HepG2 (cell line): ENCODE results near the gene CAB39. TPM values are rescaled to one million over a fixed set of nuclear protein-coding genes. Genes with fewer than 3 reads are reported as not detected.

ENCODE experiments used
- ATAC-seq: fragments of 200-7000 bp; cut with Tn5 transposase; 3 replicates; pipeline ENCODE4 v1.9.1; 2020; ENCODE audit warnings: mild to moderate bottlenecking, moderate library complexity
- BruUV-seq: library from RNA; stranded (reverse); fragments of 400-500 nt; replicated peaks from 2 replicates; lab custom pipeline; 2021; lab: Mats Ljungman, UMichigan
- CTCF ChIA-PET: fragments of 300-600 bp; formaldehyde crosslinking; extraction: SDS; loops from one replicate; lab custom pipeline; 2021; ENCODE audit warnings: low total read pairs, inconsistent platforms, low intra/inter-chr PET ratio; lab: Yijun Ruan, JAX
- POLR2A ChIA-PET: fragments of 350-600 bp; sonication (Branson Sonifier 250); formaldehyde crosslinking; loops from one replicate; lab custom pipeline; 2020; ENCODE audit warnings: antibody characterized with exemption, inconsistent platforms; lab: Yijun Ruan, JAX
- DNase-seq: peaks from one replicate; pipeline ENCODE4 v3.0.0-alpha.2; 2015; ENCODE audit warnings: low spot score
- FAIRE-seq: peaks from 3 replicates; lab custom pipeline; 2011; peaks lifted over from hg19 to GRCh38; lab: Jason Lieb, UNC
- H2AFZ ChIP-seq: one replicate; pipeline ENCODE4 v1.6.1; 2011; ENCODE audit warnings: low read length, inconsistent platforms
- H3K27ac ChIP-seq: fragments of 300-600 bp; 3 replicates; pipeline ENCODE4 v1.8.0; 2011; ENCODE audit warnings: mixed run types, mild to moderate bottlenecking, mixed read lengths, low read length, inconsistent platforms; ENCODE audit not compliant: insufficient read depth; ENCODE audit errors: extremely low read length
- H3K27me3 ChIP-seq, 2 experiments: fragments of 200-600 bp in 1 of 2; 2 replicates in 1 of 2; 3 replicates in 1 of 2; pipeline versions ENCODE4 v1.6.0 to v1.8.0; 2011; ENCODE audit warnings: low read length in 2 of 2, mild to moderate bottlenecking in 2 of 2, moderate library complexity in 2 of 2, inconsistent platforms in 1 of 2; ENCODE audit not compliant: insufficient read depth in 2 of 2, control insufficient read depth in 1 of 2
- H3K36me3 ChIP-seq, 2 experiments: fragments of 200-600 bp in 1 of 2; replicated peaks in 1 of 2; 2 replicates in 1 of 2; 3 replicates in 1 of 2; pipeline versions ENCODE4 v1.5.1 to v1.8.0; 2011; ENCODE audit warnings: low read length in 2 of 2, inconsistent platforms in 1 of 2; ENCODE audit not compliant: insufficient read depth in 2 of 2, control insufficient read depth in 1 of 2
- H3K4me1 ChIP-seq: 2 replicates; pipeline ENCODE4 v1.5.1; 2012; ENCODE audit warnings: low read length, inconsistent platforms; ENCODE audit not compliant: insufficient read depth
- H3K4me2 ChIP-seq: 2 replicates; pipeline ENCODE4 v1.6.0; 2011; ENCODE audit warnings: low read depth, low read length, inconsistent platforms
- H3K4me3 ChIP-seq, 3 experiments: fragments of 200-600 bp in 1 of 3; sonication (generic), shearing (Covaris generic) in 1 of 3; replicated peaks in 1 of 3; 2 replicates each; pipeline ENCODE4 v1.5.1; 2011 to 2016; ENCODE audit warnings: low read length in 3 of 3, inconsistent platforms in 2 of 3, low read depth in 2 of 3, mild to moderate bottlenecking in 2 of 3, control low read depth in 1 of 3, mixed read lengths in 1 of 3; ENCODE audit not compliant: insufficient read depth in 1 of 3
- H3K79me2 ChIP-seq: one replicate; pipeline ENCODE4 v1.6.1; 2011; ENCODE audit warnings: low read length, inconsistent platforms; ENCODE audit not compliant: insufficient read depth
- H3K9ac ChIP-seq: 2 replicates; pipeline ENCODE4 v1.6.0; 2011; ENCODE audit warnings: mild to moderate bottlenecking, low read depth, low read length, inconsistent platforms; ENCODE audit not compliant: insufficient read depth
- H3K9me3 ChIP-seq: 2 replicates; pipeline ENCODE4 v1.5.1; 2012; ENCODE audit warnings: mild to moderate bottlenecking, low read length
- H4K20me1 ChIP-seq: 2 replicates; pipeline ENCODE4 v1.6.0; 2011; ENCODE audit warnings: inconsistent platforms, mild to moderate bottlenecking, low read length, moderate library complexity; ENCODE audit not compliant: insufficient read depth
- ARNT ChIP-seq: fragments of 450-650 bp; IDR thresholded peaks from 2 replicates; pipeline ENCODE4 v1.6.1; 2017
- MBNL3 ChIP-seq: fragments of 250-450 bp; sonication (Bioruptor Pico); conservative IDR thresholded peaks from 2 replicates; pipeline ENCODE4 v1.8.0; 2022; ENCODE audit warnings: mild to moderate bottlenecking, inconsistent platforms
- NFIB ChIP-seq: sonication (generic); formaldehyde crosslinking; IDR thresholded peaks from 2 replicates; pipeline ENCODE4 v1.9.0; 2021; ENCODE audit warnings: missing genetic modification reagents, mild to moderate bottlenecking, borderline replicate concordance
- SRF ChIP-seq: IDR thresholded peaks from 2 replicates; pipeline ENCODE4 v1.6.1; 2011; ENCODE audit warnings: mild to moderate bottlenecking, low read depth, low read length, moderate library complexity
- ZNF235 ChIP-seq: sonication (generic); formaldehyde crosslinking; IDR thresholded peaks from 2 replicates; pipeline ENCODE4 v1.8.1; 2023; ENCODE audit warnings: mild to moderate bottlenecking, missing genetic modification reagents, borderline replicate concordance
- ZNF441 ChIP-seq: sonication (generic); formaldehyde crosslinking; IDR thresholded peaks from 2 replicates; pipeline ENCODE4 v1.7.0; 2021; ENCODE audit warnings: missing genetic modification reagents, borderline replicate concordance
- ZNF598 ChIP-seq: sonication (generic); formaldehyde crosslinking; IDR thresholded peaks from 2 replicates; pipeline ENCODE4 v1.5.1; 2020; ENCODE audit warnings: mild to moderate bottlenecking, missing genetic modification reagents, borderline replicate concordance
- ZNF768 ChIP-seq: sonication (generic); formaldehyde crosslinking; IDR thresholded peaks from 2 replicates; pipeline ENCODE4 v1.4.0; 2020; ENCODE audit warnings: missing genetic modification reagents
- WGBS: methylation state at CpG from one replicate; pipeline ENCODE4 v1.1.6; 2017; ENCODE audit warnings: low lambda C conversion rate; 5-methylcytosine and 5-hydroxymethylcytosine counted together
- in situ Hi-C: cut with HindIII; loops from 2 replicates; pipeline ENCODE4 v1.10.0; 2017; ENCODE audit warnings: low pct_unique_long_range_greater_than_20kb; ENCODE audit not compliant: extremely low pct_ligation_motif_present
- intact Hi-C: fragments of 100-400 bp; cut with micrococcal nuclease; formaldehyde crosslinking; loops from one replicate; pipeline ENCODE4 v1.10.0; 2022; ENCODE audit not compliant: unreplicated experiment
- polyA plus RNA-seq, 8 experiments: library from polyadenylated mRNA; depleted of rRNA in 3 of 8; stranded (reverse) in 7 of 8; unstranded in 1 of 8; fragments of >200 nt; fragmentation: Illumina TruSeq in 4 of 8; extraction: Trizol in 4 of 8; gene quantifications; 2 replicates each; pipeline versions ENCODE4 v1.2.1 to v1.2.3, GENCODE V29; 2011 to 2016; ENCODE audit warnings: low read depth in 4 of 8, missing spikeins in 1 of 8, mixed read lengths in 1 of 8; ENCODE audit not compliant: insufficient read depth in 1 of 8
- total RNA-seq, 5 experiments: library from RNA; depleted of rRNA; stranded (reverse); fragments of >200 nt; fragmentation: Illumina TruSeq; extraction: Trizol; gene quantifications; 2 replicates each; pipeline ENCODE4 v1.2.3, GENCODE V29; 2016; ENCODE audit warnings: low read depth in 1 of 5
- TF ChIP-seq, protein P1 (sequence below): sonication (generic); formaldehyde crosslinking; conservative IDR thresholded peaks from 2 replicates; pipeline ENCODE4 v1.4.0; 2020; ENCODE audit warnings: missing genetic modification reagents
- TF ChIP-seq, protein P2 (sequence below): sonication (generic); formaldehyde crosslinking; IDR thresholded peaks from 2 replicates; pipeline ENCODE4 v1.4.0; 2020; ENCODE audit warnings: low read depth, mild to moderate bottlenecking, missing genetic modification reagents
- TF ChIP-seq, protein P3 (sequence below): IDR thresholded peaks from 2 replicates; pipeline ENCODE4 v1.6.1; 2016; ENCODE audit warnings: mild to moderate bottlenecking

Gene CAB39
- total and polyA plus RNA-seq, 2 of the 13 experiments (the other 11 are each of a cell fraction or from before 2014, with no cell fraction given): 19.3 to 45.3 TPM

DNA sequence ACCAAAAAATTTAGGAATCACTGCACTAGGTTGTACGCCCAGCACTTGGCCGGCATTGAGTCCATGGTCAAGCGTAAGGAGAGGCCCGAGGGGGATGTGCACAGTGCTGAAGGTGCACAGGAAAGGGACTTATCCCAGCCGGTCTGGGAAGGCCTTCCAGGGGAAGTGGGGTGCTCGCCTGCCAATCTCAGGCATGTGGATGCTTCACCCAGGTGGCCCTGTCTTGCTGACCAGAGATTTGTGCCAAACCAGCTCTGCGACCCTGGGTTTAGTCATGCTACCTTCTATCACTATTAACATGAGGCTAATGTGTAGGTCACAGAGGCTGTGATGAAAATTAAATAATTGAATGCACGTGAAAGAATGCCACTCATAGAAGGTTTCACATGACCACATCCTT is 150.4 kb downstream of the CAB39 start:
- Histone ChIP-seq H3K4me2 (no peak overlapping the region), H3K4me3 (no peak overlapping the region), H3K79me2 (no peaks in the 10 kb centered on the region), H3K4me1 (peaks cover 26% of the 10 kb centered on the region), H3K9ac (no peak overlapping the region), H2AFZ (no peak overlapping the region), H3K36me3 (no peaks in the 10 kb centered on the region), H4K20me1 (peaks cover 3% of the 10 kb centered on the region; the same call in 1 of the 2 replicates), H3K9me3 (no peaks in the 10 kb centered on the region)
- ChIA-PET CTCF (no interaction called here), POLR2A (no interaction called here)
- DNase-seq: no peak
- no peak for FAIRE-seq
- ATAC-seq: no peak
- in situ Hi-C loops: no loop called here
- intact Hi-C loops: loop anchor here (10.0 kb wide), 1 partner anchor 192 kb away; the partner anchor contains the start of gene PSMD1
- 39% methylated on average over 8 of the region's 8 CpGs for WGBS
- TF ChIP-seq SRF: no peak
- no peak for TF ChIP-seq ZNF768 (CRISPR knock-in tag)
- TF ChIP-seq ZNF598 (CRISPR knock-in tag): no peak
- no peak for TF ChIP-seq ARNT
- TF ChIP-seq NFIB (CRISPR knock-in tag): no peak
- TF ChIP-seq MBNL3 (CRISPR knock-in tag): no peak
- TF ChIP-seq, protein P1, sequence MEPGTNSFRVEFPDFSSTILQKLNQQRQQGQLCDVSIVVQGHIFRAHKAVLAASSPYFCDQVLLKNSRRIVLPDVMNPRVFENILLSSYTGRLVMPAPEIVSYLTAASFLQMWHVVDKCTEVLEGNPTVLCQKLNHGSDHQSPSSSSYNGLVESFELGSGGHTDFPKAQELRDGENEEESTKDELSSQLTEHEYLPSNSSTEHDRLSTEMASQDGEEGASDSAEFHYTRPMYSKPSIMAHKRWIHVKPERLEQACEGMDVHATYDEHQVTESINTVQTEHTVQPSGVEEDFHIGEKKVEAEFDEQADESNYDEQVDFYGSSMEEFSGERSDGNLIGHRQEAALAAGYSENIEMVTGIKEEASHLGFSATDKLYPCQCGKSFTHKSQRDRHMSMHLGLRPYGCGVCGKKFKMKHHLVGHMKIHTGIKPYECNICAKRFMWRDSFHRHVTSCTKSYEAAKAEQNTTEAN (CRISPR knock-in tag): no peak
- TF ChIP-seq, protein P2, sequence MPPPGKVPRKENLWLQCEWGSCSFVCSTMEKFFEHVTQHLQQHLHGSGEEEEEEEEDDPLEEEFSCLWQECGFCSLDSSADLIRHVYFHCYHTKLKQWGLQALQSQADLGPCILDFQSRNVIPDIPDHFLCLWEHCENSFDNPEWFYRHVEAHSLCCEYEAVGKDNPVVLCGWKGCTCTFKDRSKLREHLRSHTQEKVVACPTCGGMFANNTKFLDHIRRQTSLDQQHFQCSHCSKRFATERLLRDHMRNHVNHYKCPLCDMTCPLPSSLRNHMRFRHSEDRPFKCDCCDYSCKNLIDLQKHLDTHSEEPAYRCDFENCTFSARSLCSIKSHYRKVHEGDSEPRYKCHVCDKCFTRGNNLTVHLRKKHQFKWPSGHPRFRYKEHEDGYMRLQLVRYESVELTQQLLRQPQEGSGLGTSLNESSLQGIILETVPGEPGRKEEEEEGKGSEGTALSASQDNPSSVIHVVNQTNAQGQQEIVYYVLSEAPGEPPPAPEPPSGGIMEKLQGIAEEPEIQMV: no peak
- TF ChIP-seq, protein P3, sequence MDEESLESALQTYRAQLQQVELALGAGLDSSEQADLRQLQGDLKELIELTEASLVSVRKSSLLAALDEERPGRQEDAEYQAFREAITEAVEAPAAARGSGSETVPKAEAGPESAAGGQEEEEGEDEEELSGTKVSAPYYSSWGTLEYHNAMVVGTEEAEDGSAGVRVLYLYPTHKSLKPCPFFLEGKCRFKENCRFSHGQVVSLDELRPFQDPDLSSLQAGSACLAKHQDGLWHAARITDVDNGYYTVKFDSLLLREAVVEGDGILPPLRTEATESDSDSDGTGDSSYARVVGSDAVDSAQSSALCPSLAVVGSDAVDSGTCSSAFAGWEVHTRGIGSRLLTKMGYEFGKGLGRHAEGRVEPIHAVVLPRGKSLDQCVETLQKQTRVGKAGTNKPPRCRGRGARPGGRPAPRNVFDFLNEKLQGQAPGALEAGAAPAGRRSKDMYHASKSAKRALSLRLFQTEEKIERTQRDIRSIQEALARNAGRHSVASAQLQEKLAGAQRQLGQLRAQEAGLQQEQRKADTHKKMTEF (CRISPR knock-in tag): no peak
- TF ChIP-seq ZNF235 (CRISPR knock-in tag): no peak
- no peak for TF ChIP-seq ZNF441 (CRISPR knock-in tag)
- TF ChIP-seq, all 625 proteins: peak for 0
- peaks cover 0 to 16% of the 10 kb centered on the region in 2 experiments; a peak in 2 of 5 replicates for H3K27me3 ChIP-seq
- no TSS peak for BruUV-seq
- H3K27ac ChIP-seq: no peak overlapping the region
